Stomach (tissue), 9 donors: ENCODE results near the gene BORCS6. TPM values are rescaled to one million over a fixed set of nuclear protein-coding genes. Genes with fewer than 3 reads are reported as not detected.
"Not testable (repeated sequence)": the region's sequence is repeated elsewhere in the genome, so short reads cannot be mapped to it uniquely, and the experiment has no call there.

Experiments used
- DNase-seq, 2 donors: peaks; one replicate each; pipeline versions ENCODE4 v3.0.0 to v3.0.0-alpha.2; 2013 to 2019
- H3K27ac ChIP-seq, 5 donors: fragments of 200-600 bp in 4 of 5; sonication (generic) in 4 of 5; one replicate each; pipeline ENCODE4 v1.5.1; 2013 to 2019; ENCODE audit warnings: mild to moderate bottlenecking in 1 of 5, moderate library complexity in 1 of 5
- H3K27me3 ChIP-seq, 3 donors: fragments of 200-600 bp; sonication (generic); one replicate each; pipeline ENCODE4 v1.5.1; 2017 to 2019; ENCODE audit warnings: mixed run types in 1 of 3
- H3K36me3 ChIP-seq, 4 donors: fragments of 200-600 bp; sonication (generic); 1 replicate in 3 of 4; 2 replicates in 1 of 4; pipeline ENCODE4 v1.5.1; 2016 to 2019
- H3K4me1 ChIP-seq, 4 donors: fragments of 200-600 bp; sonication (generic); one replicate each; pipeline ENCODE4 v1.5.1; 2016 to 2019
- H3K4me3 ChIP-seq, 4 donors: fragments of 200-600 bp; sonication (generic) in 3 of 4; one replicate each; pipeline ENCODE4 v1.5.1; 2016 to 2019; ENCODE audit warnings: mild to moderate bottlenecking in 1 of 4
- H3K9me3 ChIP-seq, 4 donors: fragments of 200-600 bp; sonication (generic); one replicate each; pipeline ENCODE4 v1.5.1; 2016 to 2019
- CTCF ChIP-seq, 7 experiments: fragments of 450-650 bp in 4 of 7; fragments of 200-600 bp in 3 of 7; sonication (generic) in 3 of 7; IDR thresholded peaks; one replicate each; pipeline ENCODE4 v1.5.1; 2016 to 2019; ENCODE audit warnings: antibody characterized with exemption in 7 of 7, control low read depth in 2 of 7, mild to moderate bottlenecking in 1 of 7
- EP300 ChIP-seq: sonication (generic); formaldehyde crosslinking; IDR thresholded peaks from one replicate; pipeline ENCODE4 v1.6.1; 2017; ENCODE audit warnings: antibody characterized with exemption
- POLR2A ChIP-seq, 4 donors: fragments of 450-650 bp; IDR thresholded peaks; one replicate each; pipeline ENCODE4 v1.6.1; 2016; ENCODE audit warnings: antibody characterized with exemption in 4 of 4, control low read depth in 2 of 4, mild to moderate bottlenecking in 1 of 4, moderate library complexity in 1 of 4
- POLR2AphosphoS5 ChIP-seq, 3 donors: sonication (generic); formaldehyde crosslinking; IDR thresholded peaks; one replicate each; pipeline ENCODE4 v1.6.1; 2016; ENCODE audit warnings: antibody characterized with exemption in 3 of 3
- WGBS, 5 donors: extraction: QIAGEN DNeasy Blood & Tissue Kit in 3 of 5; methylation state at CpG; one replicate each; pipeline versions ENCODE4 v1.1.5 to v1.1.7; 2013 to 2018; 5-methylcytosine and 5-hydroxymethylcytosine counted together
- intact Hi-C: fragments of 100-400 bp; cut with DNase I; formaldehyde crosslinking; loops from one replicate; pipeline ENCODE4 v1.15.1; 2023; ENCODE audit warnings: low total_unique reads
- polyA plus RNA-seq, 3 donors: library from polyadenylated mRNA; stranded (reverse); fragments of 200-250 nt; gene quantifications; one replicate each; pipeline ENCODE4 v1.2.3, GENCODE V29; 2013
- total RNA-seq, 5 donors: library from RNA; depleted of rRNA; stranded (reverse); fragments of >200 nt; gene quantifications; one replicate each; pipeline versions ENCODE4 v1.1.0 to v1.2.3, GENCODE V29; 2014 to 2016
- donor health status: healthy with polysubstance abuse.
- donor health status: Bipolar disorder and iron deficiency.
- donor health status: healthy.

BORCS6 gene
- total and polyA plus RNA-seq, 8 donors = 0.58 to 70.1 (median 7.3) TPM

DNA sequence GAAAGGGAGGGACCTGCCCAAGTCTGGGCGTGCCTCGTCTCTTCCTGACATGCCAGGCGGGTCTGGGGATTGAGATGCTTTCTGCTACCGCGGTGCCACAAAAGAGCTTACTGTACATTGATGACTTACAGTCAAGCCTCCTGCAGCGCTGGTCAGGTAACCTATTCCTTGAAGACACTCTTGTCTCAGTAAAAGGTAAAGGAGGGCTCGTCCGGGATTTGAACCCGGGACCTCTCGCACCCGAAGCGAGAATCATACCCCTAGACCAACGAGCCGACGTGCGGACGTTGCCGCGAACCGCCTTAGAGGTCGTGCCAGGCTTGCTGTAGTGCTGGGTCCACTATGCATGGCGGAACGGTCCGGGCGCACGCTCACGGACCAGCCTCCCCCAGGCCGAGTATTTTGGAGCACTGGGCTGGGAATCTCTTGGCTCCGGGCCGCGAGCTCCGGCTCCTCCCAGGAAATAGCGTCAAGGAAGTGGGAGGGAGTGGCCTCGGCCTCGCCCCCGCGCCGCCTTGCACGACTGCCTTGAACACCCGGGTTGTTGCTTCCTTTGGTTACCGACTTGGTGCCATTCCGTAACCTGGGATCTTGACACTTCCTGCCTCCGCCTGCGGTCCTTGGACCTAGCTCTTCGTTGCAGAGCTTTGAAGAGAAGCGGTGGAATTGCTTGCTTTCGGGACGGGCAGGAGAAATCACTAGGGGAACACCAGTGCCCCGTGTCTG is 32.8 kb upstream of the BORCS6 start:
- intact Hi-C loops = no loop called here
- peak; percentile 94 to 97 for DNase-seq
- WGBS, 5 donors = 0% methylated on average over 23 to 49 of the region's 49 CpGs

GRCh38 chr17:8222380-8222629 is 32.3 kb upstream of the BORCS6 start:
- WGBS, 5 donors = 0 to 2% (median 1%) methylated on average over 9 of the region's 9 CpGs
- H3K27ac ChIP-seq = peak overlapping the region; percentile 88 to 99 (median 96)
- intact Hi-C loops = no loop called here
- peak overlapping the region; percentile 57 to 70 (median 65) for H3K4me3 ChIP-seq
- no peaks in the 10 kb centered on the region for H3K9me3 ChIP-seq
- no peak for DNase-seq
- H3K36me3 ChIP-seq = peaks cover 1 to 4% (median 2%) of the 10 kb centered on the region in 4 donors
- peaks cover 26 to 52% (median 35%) of the 10 kb centered on the region in 4 donors for H3K4me1 ChIP-seq
- TF ChIP-seq POLR2A (IDR thresholded peaks at IDR 0.05) = no peak
- no peak for TF ChIP-seq EP300
- peak in 1 of 3 donors; percentile 28 for TF ChIP-seq POLR2AphosphoS5 (IDR thresholded peaks at IDR 0.05)
- TF ChIP-seq CTCF (IDR thresholded peaks at IDR 0.05) = no peak
- H3K27me3 ChIP-seq = no peaks in the 10 kb centered on the region

More for the DNA sequence above, 32.8 kb upstream of the BORCS6 start:
- Histone ChIP-seq H3K4me3 (peak overlapping the region; percentile 57 to 70 (median 65)), H3K9me3 (no peaks in the 10 kb centered on the region), H3K4me1 (peaks cover 26 to 54% (median 37%) of the 10 kb centered on the region in 4 donors), H3K27me3 (no peaks in the 10 kb centered on the region), H3K27ac (peak overlapping the region; percentile 88 to 99 (median 96)), H3K36me3 (peaks cover 6 to 9% (median 7%) of the 10 kb centered on the region in 4 donors)
- TF ChIP-seq POLR2A (IDR thresholded peaks at IDR 0.05) = peak in 1 of 4 donors; percentile 63
- no peak for TF ChIP-seq EP300
- TF ChIP-seq CTCF (IDR thresholded peaks at IDR 0.05) = no peak
- peak; percentile 58 to 94 (median 88) for TF ChIP-seq POLR2AphosphoS5 (IDR thresholded peaks at IDR 0.05)

DNA sequence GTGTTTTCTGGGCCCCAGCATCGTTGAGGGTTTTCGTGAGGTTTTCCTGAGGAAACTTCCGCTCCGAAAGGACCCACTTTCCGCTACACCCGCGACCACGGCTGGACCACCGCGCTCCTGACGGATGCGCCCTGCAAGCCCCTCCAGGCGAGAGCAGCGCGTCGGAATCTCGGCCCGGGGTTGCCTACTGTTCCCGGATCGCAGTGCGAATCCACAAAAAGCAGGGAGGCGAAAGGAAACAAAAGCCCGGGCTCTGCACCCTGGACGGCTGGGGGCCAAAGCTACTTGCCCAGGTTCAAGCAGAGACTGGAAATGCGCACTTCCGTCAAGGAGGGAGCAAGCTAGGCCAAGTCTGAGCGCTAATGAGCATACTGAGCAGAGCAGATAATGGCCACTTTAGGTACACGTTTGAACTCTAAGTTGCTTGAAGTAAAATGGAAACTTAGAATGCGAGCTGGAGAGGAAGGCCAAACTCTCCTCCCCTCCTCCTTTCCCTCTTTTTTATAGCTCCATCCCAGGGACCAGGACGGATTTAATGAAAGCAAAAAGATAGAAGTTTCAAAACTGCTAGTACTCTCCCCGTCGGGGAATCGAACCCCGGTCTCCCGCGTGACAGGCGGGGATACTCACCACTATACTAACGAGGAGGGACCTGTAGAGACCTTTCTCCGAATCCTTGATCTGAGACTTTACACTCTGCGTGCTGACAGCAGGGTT is 31.8 kb upstream of the BORCS6 start:
- no peaks in the 10 kb centered on the region for H3K36me3 ChIP-seq
- peak overlapping the region; percentile 57 to 70 (median 65) for H3K4me3 ChIP-seq
- peak; percentile 87 to 96 for DNase-seq
- 0 to 2% (median 1%) methylated on average over 39 to 40 of the region's 40 CpGs for WGBS, 5 donors
- TF ChIP-seq EP300 (no peak), POLR2AphosphoS5 (IDR thresholded peaks at IDR 0.05) (peak; percentile 38 to 58 (median 52))
- peaks cover 25 to 47% (median 31%) of the 10 kb centered on the region in 4 donors for H3K4me1 ChIP-seq
- intact Hi-C loops = no loop called here
- no peaks in the 10 kb centered on the region for H3K9me3 ChIP-seq
- H3K27me3 ChIP-seq = no peaks in the 10 kb centered on the region
- peak overlapping the region; percentile 88 to 99 (median 96) for H3K27ac ChIP-seq

- Histone ChIP-seq H3K9me3 (no peaks in the 10 kb centered on the region), H3K36me3 (no peaks in the 10 kb centered on the region), H3K27me3 (no peaks in the 10 kb centered on the region), H3K4me1 (peaks cover 19 to 40% (median 29%) of the 10 kb centered on the region in 4 donors), H3K27ac (peak overlapping the region; percentile 88 to 99 (median 96)), H3K4me3 (peak overlapping the region; percentile 57 to 70 (median 65))
- peak; percentile 90 to 97 for DNase-seq
- intact Hi-C loops = no loop called here
- 0 to 1% (median 1%) methylated on average over 43 to 45 of the region's 45 CpGs for WGBS, 5 donors
- no peak for TF ChIP-seq EP300
- TF ChIP-seq CTCF (IDR thresholded peaks at IDR 0.05) = peak in 1 of 7 experiments; percentile 10
- TF ChIP-seq POLR2A (IDR thresholded peaks at IDR 0.05) = peak in 1 of 4 donors; percentile 17
- TF ChIP-seq POLR2AphosphoS5 (IDR thresholded peaks at IDR 0.05) = peak; percentile 19 to 69 (median 38)
Measured at GRCh38 chr17:8220783-8221662, 31.0 kb upstream of the BORCS6 start.

DNA sequence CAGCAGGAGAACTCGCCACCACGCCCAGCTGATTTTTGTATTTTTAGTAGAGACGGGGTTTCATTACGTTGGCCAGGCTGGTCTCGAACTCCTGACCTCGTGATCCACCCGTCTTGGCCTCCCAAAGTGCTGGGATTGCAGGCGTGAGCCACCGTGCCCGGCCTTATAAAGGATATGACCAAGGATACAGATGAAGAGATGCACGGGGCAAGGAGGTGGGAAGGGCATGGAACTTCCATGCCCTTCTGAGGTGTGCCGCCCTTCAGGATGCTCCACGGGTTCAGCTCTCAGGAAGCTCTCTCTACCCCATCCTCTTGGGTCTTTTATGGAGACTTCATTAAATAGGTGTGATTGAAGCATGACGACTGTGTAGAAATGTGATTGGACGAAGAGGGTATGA is 24.0 kb upstream of the BORCS6 start:
- DNase-seq, H3K27ac ChIP-seq, H3K4me3 ChIP-seq, H3K27me3 ChIP-seq, intact Hi-C loops, H3K9me3 ChIP-seq, H3K36me3 ChIP-seq: not testable (repeated sequence)
- H3K4me1 ChIP-seq = peaks cover 7 to 23% (median 14%) of the 10 kb centered on the region in 4 donors
- 85 to 90% (median 88%) methylated on average over 15 of the region's 15 CpGs for WGBS, 5 donors
